Trophoblast cell (in vitro differentiated cells and primary cell): ENCODE data around the gene TSPYL2.
A peak's percentile ranks its signal among the peaks of the same experiment; 100 is the strongest.

ENCODE experiments used
- DNase-seq, 2 donors: peaks; one replicate each; pipeline ENCODE4 v3.0.0-alpha.2; 2016
- H2AFZ ChIP-seq: 2 replicates; pipeline ENCODE4 v1.6.1; 2013; ENCODE audit warnings: low read length, moderate library complexity, mild to moderate bottlenecking; ENCODE audit not compliant: insufficient read depth, poor library complexity
- H2AK5ac ChIP-seq: 2 replicates; pipeline ENCODE4 v1.6.1; 2013; ENCODE audit warnings: mild to moderate bottlenecking, low read length
- H2BK120ac ChIP-seq: 2 replicates; pipeline ENCODE4 v1.6.1; 2013; ENCODE audit warnings: low read length, mild to moderate bottlenecking, moderate library complexity; ENCODE audit not compliant: insufficient read depth, poor library complexity
- H2BK12ac ChIP-seq: 2 replicates; pipeline ENCODE4 v1.6.1; 2013; ENCODE audit warnings: mild to moderate bottlenecking, low read length, moderate library complexity
- H2BK5ac ChIP-seq: 2 replicates; pipeline ENCODE4 v1.6.1; 2013; ENCODE audit warnings: low read length, low read depth, moderate library complexity, mild to moderate bottlenecking; ENCODE audit not compliant: poor library complexity
- H3K14ac ChIP-seq: 2 replicates; pipeline ENCODE4 v1.6.1; 2013; ENCODE audit warnings: mild to moderate bottlenecking, low read length
- H3K18ac ChIP-seq: 2 replicates; pipeline ENCODE4 v1.6.1; 2013; ENCODE audit warnings: mild to moderate bottlenecking, low read length
- H3K23ac ChIP-seq: 2 replicates; pipeline ENCODE4 v1.6.1; 2013; ENCODE audit warnings: low read length
- H3K27ac ChIP-seq: 2 replicates; pipeline ENCODE4 v1.5.1; 2013; ENCODE audit warnings: low read depth, mild to moderate bottlenecking, inconsistent platforms, low read length, moderate library complexity
- H3K27me3 ChIP-seq: 2 replicates; pipeline ENCODE4 v1.6.1; 2013; ENCODE audit warnings: inconsistent platforms, mild to moderate bottlenecking, low read length, moderate library complexity; ENCODE audit not compliant: insufficient read depth
- H3K36me3 ChIP-seq, 2 experiments: 1 replicate in 1 of 2; 2 replicates in 1 of 2; pipeline ENCODE4 v1.6.1; 2013; ENCODE audit warnings: low read length in 2 of 2, mild to moderate bottlenecking in 2 of 2, moderate library complexity in 1 of 2; ENCODE audit not compliant: insufficient read depth in 2 of 2, control insufficient read depth in 1 of 2
- H3K4ac ChIP-seq: 2 replicates; pipeline ENCODE4 v1.6.1; 2013; ENCODE audit warnings: low read depth, mild to moderate bottlenecking, low read length, moderate library complexity
- H3K4me1 ChIP-seq, 2 experiments: 1 replicate in 1 of 2; 2 replicates in 1 of 2; pipeline ENCODE4 v1.6.1; 2013; ENCODE audit warnings: low read length in 2 of 2, mild to moderate bottlenecking in 2 of 2, moderate library complexity in 1 of 2; ENCODE audit not compliant: insufficient read depth in 2 of 2, control insufficient read depth in 1 of 2
- H3K4me2 ChIP-seq: 2 replicates; pipeline ENCODE4 v1.6.1; 2013; ENCODE audit warnings: inconsistent platforms, mild to moderate bottlenecking, low read length, moderate library complexity
- H3K4me3 ChIP-seq: 2 replicates; pipeline ENCODE4 v1.5.1; 2013; ENCODE audit warnings: mild to moderate bottlenecking, low read depth, low read length, inconsistent platforms
- H3K79me1 ChIP-seq: one replicate; pipeline ENCODE4 v1.6.1; 2013; ENCODE audit warnings: low read length
- H3K79me2 ChIP-seq: 2 replicates; pipeline ENCODE4 v1.6.1; 2013; ENCODE audit warnings: low read length, mild to moderate bottlenecking; ENCODE audit not compliant: control insufficient read depth, insufficient read depth, poor library complexity
- H3K9ac ChIP-seq: 2 replicates; pipeline ENCODE4 v1.6.1; 2013; ENCODE audit warnings: mild to moderate bottlenecking, low read length
- H3K9me3 ChIP-seq: 2 replicates; pipeline ENCODE4 v1.6.1; 2013; ENCODE audit warnings: low read depth, mild to moderate bottlenecking, control low read depth, inconsistent platforms, low read length; ENCODE audit not compliant: insufficient read depth
- H4K12ac ChIP-seq: 2 replicates; pipeline ENCODE4 v1.6.1; 2013; ENCODE audit warnings: low read depth, mild to moderate bottlenecking, low read length, moderate library complexity
- H4K8ac ChIP-seq: 2 replicates; pipeline ENCODE4 v1.6.1; 2013; ENCODE audit warnings: low read depth, mild to moderate bottlenecking, low read length, moderate library complexity
- H4K91ac ChIP-seq: one replicate; pipeline ENCODE4 v1.6.1; 2013; ENCODE audit warnings: low read depth, mild to moderate bottlenecking, low read length, moderate library complexity
- WGBS: extraction: QIAGEN DNeasy Blood & Tissue Kit; methylation state at CpG from one replicate; pipeline ENCODE4 v1.1.7; 2013; ENCODE audit warnings: missing lambda C conversion rate; ENCODE audit not compliant: insufficient read length, insufficient coverage; ENCODE audit errors: extremely low coverage; 5-methylcytosine and 5-hydroxymethylcytosine counted together

TSPYL2 gene

DNA sequence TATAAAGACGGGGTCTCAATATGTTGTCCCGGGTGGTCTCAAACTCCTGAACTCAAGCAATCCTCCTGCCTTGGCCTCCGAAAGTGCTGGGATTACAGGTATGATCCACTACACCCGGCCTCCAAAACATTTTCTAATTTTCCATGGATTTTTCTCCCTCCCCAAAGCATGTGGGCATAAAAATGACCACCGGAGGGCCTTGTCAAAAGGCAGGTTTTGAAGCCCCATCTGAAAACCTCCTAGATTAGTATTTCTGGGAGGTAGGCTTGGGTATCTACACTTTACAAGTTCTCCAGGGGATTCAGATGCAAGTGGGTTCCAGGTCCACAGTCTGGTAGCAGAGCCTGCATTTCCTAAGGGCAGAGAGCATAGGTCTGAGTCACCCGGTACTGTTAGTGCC, 34.9 kb upstream of the TSPYL2 start:
- no CpG with 5 or more reads among the region's 6 CpGs for WGBS
- H3K4me3 ChIP-seq, result no peak overlapping the region

DNA sequence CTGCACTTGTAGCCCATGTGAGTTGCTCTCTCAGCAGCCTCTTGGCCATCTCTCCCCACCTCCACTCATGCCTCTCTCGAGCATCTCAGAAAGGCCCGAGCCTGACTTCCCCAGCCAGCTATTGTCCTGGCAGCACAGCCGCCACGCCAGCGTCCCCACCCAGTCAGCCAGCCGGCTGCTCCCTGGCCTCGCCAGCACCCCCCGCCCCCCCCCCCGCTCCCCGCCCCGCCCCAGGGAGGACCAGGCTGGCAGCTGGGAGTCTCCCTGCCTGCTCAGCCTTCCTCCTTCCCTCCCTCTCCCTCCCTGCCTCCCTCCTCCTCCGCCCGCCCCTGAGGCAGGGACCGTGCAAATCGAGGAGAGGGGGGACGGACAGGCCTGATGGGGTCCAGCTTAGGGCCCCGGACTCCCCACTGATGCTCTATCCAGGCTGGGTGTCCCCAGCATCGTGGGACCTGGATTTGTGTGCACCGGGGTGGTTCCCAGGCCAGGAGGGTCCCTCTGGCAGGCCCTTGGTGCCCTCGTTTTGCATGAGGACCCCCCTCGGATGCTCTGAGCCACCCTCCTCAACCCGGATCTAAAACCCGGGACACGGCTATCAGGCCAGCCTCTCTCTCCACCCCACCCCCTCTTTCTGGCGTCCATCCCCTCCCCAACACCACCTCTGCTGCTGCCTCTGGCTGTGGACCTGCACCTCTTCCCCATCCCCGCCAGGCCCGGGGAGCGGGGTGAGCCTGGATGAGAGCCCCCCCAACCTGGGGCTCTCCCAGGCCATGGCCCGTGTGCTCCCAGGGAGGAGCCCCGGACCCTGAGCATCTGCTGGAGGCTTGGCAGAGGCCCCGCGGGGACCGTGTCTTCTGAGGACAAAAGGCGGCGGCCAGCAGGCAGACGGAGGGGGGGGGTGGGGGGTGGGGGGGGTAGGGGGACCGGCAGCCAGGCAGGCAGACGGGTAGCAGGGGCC, 33.7 kb upstream of the TSPYL2 start, which contains the start of gene GPR173:
TSS of gene GPR173 (plus strand) at position 621 of the 958 bp plus-strand sequence. CDS start 27,833 bp downstream, outside the sequence.
- no peaks in the 10 kb centered on the region for H3K79me1 ChIP-seq
- H4K91ac ChIP-seq, result no peak within 1 kb of the TSS
- no peak within 1 kb of the TSS for H2AK5ac ChIP-seq
- no CpG with 5 or more reads among the region's 38 CpGs for WGBS
- no peak within 1 kb of the TSS for H4K8ac ChIP-seq
- no peaks in the 10 kb centered on the region for H3K36me3 ChIP-seq
- no peaks in the 10 kb centered on the region for H3K79me2 ChIP-seq
- H3K4me1 ChIP-seq, result no peaks in the 10 kb centered on the region
- H2BK5ac ChIP-seq, result no peak within 1 kb of the TSS
- no peak for DNase-seq
- no peaks in the 10 kb centered on the region for H3K27me3 ChIP-seq
- H3K4me2 ChIP-seq, result peak within 1 kb of the TSS; percentile 43
- H3K27ac ChIP-seq, result no peak within 1 kb of the TSS
- peak within 1 kb of the TSS; percentile 53 for H3K4me3 ChIP-seq
- no peak within 1 kb of the TSS for H2BK120ac ChIP-seq
- H3K9me3 ChIP-seq, result no peaks in the 10 kb centered on the region
- no peak within 1 kb of the TSS for H3K14ac ChIP-seq
- H2BK12ac ChIP-seq, result no peak within 1 kb of the TSS
- H4K12ac ChIP-seq, result peak within 1 kb of the TSS; percentile 39
- H2AFZ ChIP-seq, result no peak within 1 kb of the TSS
- H3K9ac ChIP-seq, result no peak within 1 kb of the TSS
- no peak within 1 kb of the TSS for H3K4ac ChIP-seq
- no peak within 1 kb of the TSS for H3K18ac ChIP-seq
- H3K23ac ChIP-seq, result no peak within 1 kb of the TSS

More for the DNA sequence above, 34.9 kb upstream of the TSPYL2 start:
- H4K91ac ChIP-seq, result no peak overlapping the region
- H3K36me3 ChIP-seq, result no peaks in the 10 kb centered on the region
- H3K18ac ChIP-seq, result no peak overlapping the region
- no peak overlapping the region for H3K9ac ChIP-seq
- no peak overlapping the region for H2AK5ac ChIP-seq
- H2BK120ac ChIP-seq, result no peak overlapping the region
- H3K27me3 ChIP-seq, result no peaks in the 10 kb centered on the region
- H2BK5ac ChIP-seq, result no peak overlapping the region
- no peaks in the 10 kb centered on the region for H3K9me3 ChIP-seq
- H3K4me2 ChIP-seq, result no peak overlapping the region
- no peak overlapping the region for H3K23ac ChIP-seq
- DNase-seq, result no peak
- H3K4me1 ChIP-seq, result no peaks in the 10 kb centered on the region
- H4K12ac ChIP-seq, result no peak overlapping the region
- no peak overlapping the region for H2AFZ ChIP-seq
- H3K79me2 ChIP-seq, result no peaks in the 10 kb centered on the region
- H3K27ac ChIP-seq, result no peak overlapping the region
- no peak overlapping the region for H4K8ac ChIP-seq
- H2BK12ac ChIP-seq, result no peak overlapping the region
- H3K4ac ChIP-seq, result no peak overlapping the region
- no peak overlapping the region for H3K14ac ChIP-seq
- H3K79me1 ChIP-seq, result no peaks in the 10 kb centered on the region

DNA sequence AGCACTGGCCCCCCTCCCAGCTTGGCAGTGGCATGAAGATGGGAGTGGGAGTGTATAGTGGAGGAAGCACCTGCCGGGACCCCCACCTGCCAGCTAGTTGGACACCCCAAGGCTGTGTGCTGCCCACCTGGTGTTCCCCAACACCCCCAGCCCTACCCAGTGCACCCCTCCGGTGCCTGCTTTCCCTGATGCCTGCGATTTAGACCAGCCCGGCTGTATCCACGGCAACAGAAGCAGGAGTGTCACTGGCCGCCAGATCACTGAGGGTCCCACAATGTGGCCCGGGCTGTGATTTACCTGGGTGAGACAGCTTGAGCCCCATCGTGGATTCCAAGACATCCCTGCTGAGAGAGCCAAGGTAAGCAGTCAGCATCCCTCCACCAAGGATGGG, 33.0 kb upstream of the TSPYL2 start:
- no peak overlapping the region for H2AFZ ChIP-seq
- H3K9ac ChIP-seq, result no peak overlapping the region
- no peaks in the 10 kb centered on the region for H3K9me3 ChIP-seq
- no peak overlapping the region for H4K91ac ChIP-seq
- no peaks in the 10 kb centered on the region for H3K79me1 ChIP-seq
- H3K79me2 ChIP-seq, result no peaks in the 10 kb centered on the region
- no CpG with 5 or more reads among the region's 8 CpGs for WGBS
- DNase-seq, result no peak
- no peak overlapping the region for H3K4ac ChIP-seq
- no peak overlapping the region for H3K23ac ChIP-seq
- no peak overlapping the region for H2BK120ac ChIP-seq
- no peak overlapping the region for H2BK5ac ChIP-seq
- H2AK5ac ChIP-seq, result no peak overlapping the region
- no peak overlapping the region for H4K12ac ChIP-seq
- H3K4me3 ChIP-seq, result no peak overlapping the region
- H3K36me3 ChIP-seq, result no peaks in the 10 kb centered on the region
- H3K27ac ChIP-seq, result no peak overlapping the region
- no peak overlapping the region for H4K8ac ChIP-seq
- H2BK12ac ChIP-seq, result no peak overlapping the region
- no peaks in the 10 kb centered on the region for H3K27me3 ChIP-seq
- no peak overlapping the region for H3K4me2 ChIP-seq
- no peak overlapping the region for H3K14ac ChIP-seq
- H3K4me1 ChIP-seq, result no peaks in the 10 kb centered on the region
- H3K18ac ChIP-seq, result no peak overlapping the region

DNA sequence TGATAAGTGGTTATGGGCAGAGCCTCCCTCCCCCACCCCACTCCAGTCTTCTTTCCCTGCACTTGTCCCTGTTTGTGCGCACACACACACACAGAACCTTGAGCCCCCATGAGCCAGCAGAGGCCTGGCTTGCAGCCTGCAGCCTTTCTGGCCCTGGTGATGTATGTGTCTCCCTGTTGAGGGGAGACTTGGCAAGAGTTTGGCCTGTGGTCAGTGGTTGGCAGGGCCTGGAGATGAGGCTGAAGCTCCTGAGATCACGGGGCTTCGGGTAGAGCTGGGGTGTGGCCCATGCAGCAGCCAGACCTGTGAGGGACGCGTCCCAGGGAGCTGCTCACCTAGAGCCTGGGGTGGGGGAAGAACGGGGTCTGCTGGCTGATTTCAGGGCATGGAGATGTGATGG, 31.3 kb upstream of the TSPYL2 start:
- Histone ChIP-seq H4K12ac (no peak overlapping the region), H3K9ac (no peak overlapping the region), H3K23ac (no peak overlapping the region), H4K8ac (no peak overlapping the region), H3K36me3 (no peaks in the 10 kb centered on the region), H3K9me3 (no peaks in the 10 kb centered on the region), H3K4me2 (no peak overlapping the region), H3K4ac (no peak overlapping the region), H2AFZ (no peak overlapping the region), H3K79me1 (no peaks in the 10 kb centered on the region), H3K79me2 (no peaks in the 10 kb centered on the region), H2BK5ac (no peak overlapping the region), H3K4me1 (no peaks in the 10 kb centered on the region), H3K27me3 (no peaks in the 10 kb centered on the region), H3K4me3 (no peak overlapping the region), H2AK5ac (no peak overlapping the region), H4K91ac (no peak overlapping the region), H3K18ac (no peak overlapping the region), H2BK120ac (no peak overlapping the region), H3K27ac (no peak overlapping the region), H3K14ac (no peak overlapping the region), H2BK12ac (no peak overlapping the region)
- WGBS, result no CpG with 5 or more reads among the region's 6 CpGs
- DNase-seq, result no peak
